SK-MEL-5 (cell line): ENCODE results near the gene SDC4. TPM values are rescaled to one million over a fixed set of nuclear protein-coding genes. Genes with fewer than 3 reads are reported as not detected.

Experiments
- DNase-seq: peaks from one replicate; pipeline ENCODE4 v3.0.0-alpha.2; 2016; ENCODE audit warnings: low read depth, low spot score
- in situ Hi-C: cut with HindIII; loops from 2 replicates; pipeline ENCODE4 v1.10.0; 2016; ENCODE audit warnings: low sequenced_read_pairs, high pct_unique_total_duplicates, low pct_unique_long_range_greater_than_20kb
- total RNA-seq: library from RNA; depleted of rRNA; stranded (reverse); fragments of >200 nt; shearing (Covaris generic); gene quantifications from 2 replicates; pipeline ENCODE4 v1.2.3, GENCODE V29; 2014

Gene SDC4
- total RNA-seq, 1 experiment from 2014 or later, result 17.5 TPM

DNA sequence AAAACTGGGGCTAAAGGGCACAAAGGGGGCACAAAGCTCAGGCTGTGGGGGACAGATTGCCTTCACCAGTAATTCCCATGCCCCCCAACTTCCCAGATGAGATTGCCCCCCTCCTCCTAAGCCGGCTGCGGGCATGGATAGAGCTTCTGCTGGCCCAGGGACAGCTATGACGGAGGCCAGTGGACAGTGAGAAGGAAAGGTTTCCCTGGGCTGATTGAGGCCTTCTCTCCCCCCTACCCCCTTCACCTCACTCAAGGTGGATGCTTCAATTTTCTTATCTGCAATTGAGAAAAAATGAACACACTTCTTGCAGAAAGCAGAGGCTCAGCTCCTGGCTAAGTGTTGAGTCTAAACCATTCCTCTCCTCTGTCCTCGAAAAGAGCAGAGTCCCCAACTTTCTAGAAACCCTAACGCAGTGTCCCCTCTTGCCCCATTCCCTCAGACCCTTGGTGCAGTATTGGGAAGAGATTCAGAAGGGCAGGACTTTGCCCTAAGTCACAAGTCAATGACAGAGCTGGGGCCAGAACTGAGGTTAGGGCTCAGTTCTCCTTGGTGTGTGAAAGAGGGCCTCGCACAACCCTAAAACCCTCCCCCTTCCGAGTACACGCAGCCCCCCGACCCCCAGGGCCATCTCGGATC is 808 bp downstream of the SDC4 start:
- no peak for DNase-seq
- in situ Hi-C loops, result no loop called here

DNA sequence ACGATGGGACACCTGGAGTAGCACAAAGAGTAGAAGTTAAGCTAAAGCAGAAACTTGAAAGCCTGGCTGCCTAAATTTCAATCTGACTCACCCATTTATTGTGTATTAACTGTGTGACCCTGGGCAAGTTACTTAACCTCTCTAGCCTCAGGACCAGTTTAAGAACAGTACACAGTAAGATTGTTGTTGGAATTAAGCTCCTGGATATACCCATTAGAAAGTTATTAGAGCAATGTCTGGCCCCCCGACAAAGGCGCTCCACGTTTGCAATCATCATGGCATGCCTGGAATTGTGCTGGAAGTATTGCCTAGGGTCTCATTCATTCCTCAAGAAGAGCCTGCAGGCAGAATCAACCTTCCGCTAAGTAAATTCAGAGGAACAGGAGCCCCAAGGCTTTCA is 1.4 kb downstream of the SDC4 start:
- no peak for DNase-seq
- in situ Hi-C loops, result no loop called here

- no peak for DNase-seq
- in situ Hi-C loops, result no loop called here
Measured at GRCh38 chr20:45346291-45346718, 1.9 kb downstream of the SDC4 start.

GRCh38 chr20:45345104-45345936 is 2.9 kb downstream of the SDC4 start:
- in situ Hi-C loops, result no loop called here
- no peak for DNase-seq

DNA sequence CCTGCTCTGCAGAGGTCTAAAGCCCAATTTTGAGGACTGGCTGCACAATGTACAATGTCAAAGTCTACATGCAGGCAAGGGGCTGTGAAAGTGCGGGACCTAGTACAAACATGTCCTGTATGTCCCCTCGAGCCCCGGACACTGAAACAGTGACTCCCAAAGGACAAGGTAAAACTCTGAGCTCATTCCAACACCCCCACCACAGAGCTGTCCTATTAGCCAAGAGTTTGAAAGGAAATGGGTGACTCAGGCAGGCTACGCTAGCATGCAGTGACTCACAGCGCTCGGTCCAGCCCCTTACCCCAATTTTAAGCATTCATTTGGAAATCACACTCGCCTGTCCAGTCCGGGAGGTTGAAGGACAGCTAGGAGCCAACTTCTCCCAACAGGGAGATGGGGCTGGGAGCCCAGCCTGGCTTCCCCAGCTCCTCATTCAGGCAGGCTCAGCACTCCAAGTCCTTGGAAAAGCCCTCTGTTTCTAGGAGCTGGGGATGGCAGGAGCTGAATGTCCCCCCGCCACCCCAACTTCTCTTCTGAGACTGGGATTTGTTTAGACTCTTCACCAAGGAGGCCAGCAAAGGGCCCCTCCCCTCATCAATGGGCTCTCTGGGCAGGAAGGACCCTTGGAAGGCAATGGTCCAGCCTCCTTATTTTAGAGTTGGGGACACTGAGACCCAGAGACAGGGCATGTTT is 3.9 kb downstream of the SDC4 start:
- in situ Hi-C loops, result no loop called here
- no peak for DNase-seq

GRCh38 chr20:45343532-45344167 is 4.6 kb downstream of the SDC4 start:
- no peak for DNase-seq
- in situ Hi-C loops, result no loop called here

DNA sequence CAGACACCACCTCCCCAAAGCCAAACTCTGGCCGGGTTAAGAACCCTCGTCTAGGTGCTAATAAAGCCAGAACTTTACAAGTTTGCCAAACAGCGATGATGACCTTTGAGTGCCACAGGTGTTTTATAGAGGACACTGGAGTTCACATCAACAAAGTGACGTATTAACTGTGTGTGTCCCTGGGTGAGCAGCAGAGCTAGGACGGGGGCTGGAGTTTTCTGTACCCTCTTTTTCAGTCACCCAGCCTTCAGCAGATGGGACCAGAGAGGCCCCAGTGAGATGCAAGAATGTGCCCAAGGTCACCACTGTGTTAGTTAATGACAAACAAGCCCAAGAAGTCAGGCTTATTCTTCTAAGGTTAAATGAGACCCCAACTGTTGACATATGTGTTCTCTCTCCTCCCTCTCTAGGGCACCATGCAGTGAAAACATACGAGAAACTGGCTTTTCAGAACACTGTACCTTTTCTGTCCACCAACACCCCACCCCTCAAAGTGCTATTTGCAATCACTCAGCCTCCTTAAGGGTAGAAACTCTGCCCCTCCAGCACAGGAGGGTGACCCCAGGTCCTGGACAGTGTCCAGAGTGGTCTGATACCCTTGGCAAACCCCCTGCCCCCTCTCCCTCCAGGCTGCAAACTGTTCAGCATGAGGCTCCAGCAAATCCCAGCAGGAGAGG is 5.2 kb downstream of the SDC4 start:
- DNase-seq, result no peak
- in situ Hi-C loops, result no loop called here

GRCh38 chr20:45341939-45342854 is 6.0 kb downstream of the SDC4 start:
- in situ Hi-C loops, result no loop called here
- DNase-seq, result peak; percentile 97

DNA sequence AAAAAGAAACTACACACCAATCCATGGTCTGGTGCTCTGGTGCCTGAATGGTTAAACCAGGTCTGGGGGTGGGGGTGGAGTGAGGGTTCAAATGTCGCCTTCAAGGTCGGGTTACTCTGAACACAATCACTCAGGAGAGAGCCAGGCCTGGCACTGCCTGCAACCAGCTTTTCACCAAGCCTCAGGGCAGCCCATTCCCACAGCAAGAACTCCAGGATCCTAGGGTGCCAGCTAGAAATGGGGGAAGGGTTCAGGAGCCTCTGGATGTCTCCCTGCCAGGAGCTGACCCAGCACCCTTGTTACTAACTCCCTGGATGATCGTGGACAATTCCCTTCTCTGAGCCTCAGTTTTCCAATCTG is 6.7 kb downstream of the SDC4 start:
- no peak for DNase-seq
- in situ Hi-C loops, result no loop called here

- in situ Hi-C loops, result no loop called here
- DNase-seq, result no peak
Measured at GRCh38 chr20:45340951-45341350, 7.3 kb downstream of the SDC4 start.

DNA sequence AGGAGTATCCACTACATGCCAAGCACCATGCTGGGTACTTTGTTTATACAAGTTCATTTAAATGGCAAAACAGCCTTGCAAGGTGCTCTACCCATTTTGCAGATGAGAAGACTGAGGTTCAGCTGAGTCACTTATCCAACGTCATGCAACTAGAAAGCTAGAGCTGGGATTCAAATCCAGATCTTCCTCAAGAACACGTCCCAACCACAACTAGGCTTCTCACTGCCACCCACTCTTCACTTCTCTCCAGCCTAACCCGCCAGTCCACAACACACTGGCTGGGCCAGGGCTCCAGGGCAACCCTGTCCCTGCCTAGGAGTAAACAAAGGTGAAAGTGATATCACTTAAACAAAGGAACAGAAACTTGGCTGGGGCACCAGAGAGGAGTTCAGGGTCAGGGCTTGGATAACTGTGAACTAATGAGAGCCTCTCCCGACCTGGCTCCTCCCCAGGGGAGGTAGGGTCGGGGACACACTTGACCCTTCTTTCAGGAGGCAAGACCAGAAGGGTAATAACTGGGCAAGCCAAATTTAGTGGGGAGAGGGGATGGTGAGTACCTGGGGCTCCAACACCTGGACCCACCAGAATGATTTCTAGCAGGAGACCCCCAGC is 7.9 kb downstream of the SDC4 start:
- in situ Hi-C loops, result no loop called here
- no peak for DNase-seq

DNA sequence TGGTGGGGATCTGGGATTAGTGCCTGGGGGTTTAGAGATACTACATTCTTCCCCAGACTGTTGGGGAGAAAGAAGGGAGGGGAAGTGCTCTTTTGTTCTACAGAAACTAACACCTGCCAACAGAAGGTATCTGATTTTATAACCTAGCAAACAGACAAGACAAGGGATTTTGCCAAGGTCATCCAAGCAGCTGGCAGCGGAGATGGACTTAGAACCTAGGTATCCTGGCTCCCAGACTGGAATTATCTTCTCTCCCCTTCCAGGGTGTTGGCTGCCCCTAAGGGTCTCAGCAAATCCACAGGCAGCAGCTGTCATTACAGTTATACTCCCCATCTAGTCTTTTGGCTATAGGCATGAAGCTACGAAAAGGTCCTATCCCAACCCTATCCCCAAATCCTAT is 8.4 kb downstream of the SDC4 start:
- in situ Hi-C loops, result no loop called here
- DNase-seq, result no peak

GRCh38 chr20:45339084-45339483 is 9.1 kb downstream of the SDC4 start:
- in situ Hi-C loops, result no loop called here
- no peak for DNase-seq

GRCh38 chr20:45338121-45339030 is 9.8 kb downstream of the SDC4 start:
- in situ Hi-C loops, result no loop called here
- DNase-seq, result no peak

DNA sequence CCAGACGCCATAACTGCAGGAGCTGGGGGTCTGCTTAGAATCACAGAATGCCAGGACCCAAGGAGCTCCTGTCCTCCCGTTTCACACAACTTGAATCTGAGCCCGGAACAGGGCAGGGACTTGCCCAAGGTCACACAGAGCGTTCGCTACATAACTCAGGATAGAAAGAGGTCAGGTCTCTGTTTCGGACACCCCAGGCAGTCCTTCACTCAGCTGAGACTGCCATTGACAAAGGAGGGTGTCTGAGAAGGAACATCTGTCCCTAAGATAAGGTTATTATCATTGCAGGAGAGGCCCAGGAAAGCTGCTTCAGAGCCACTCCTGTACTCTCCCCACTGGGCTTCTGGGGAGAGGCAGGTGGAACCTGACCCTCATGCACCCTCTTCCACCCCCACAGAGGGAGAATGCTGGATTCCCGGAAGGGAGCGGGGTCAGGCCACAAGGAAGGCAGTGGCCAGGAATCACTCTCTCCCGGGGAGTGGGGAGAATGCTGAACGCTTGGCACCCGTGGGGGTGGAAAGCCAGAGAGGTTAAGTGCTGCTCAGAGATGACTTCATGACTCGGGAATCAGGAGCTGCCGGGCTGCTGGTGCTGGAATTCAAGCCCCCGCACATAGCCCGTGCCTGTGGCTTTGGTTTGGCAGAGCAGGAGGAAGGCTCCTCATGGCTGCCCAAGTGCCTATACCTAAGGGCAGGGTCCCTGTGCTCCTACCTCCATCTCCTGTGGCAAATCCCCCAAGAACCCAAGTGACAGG is 10.7 kb downstream of the SDC4 start:
- in situ Hi-C loops, result no loop called here
- DNase-seq, result no peak
